HEK293T (cell line): ENCODE results near the gene TMEM47.

Source experiments
- FOXA1 ChIP-seq: fragments of 450-650 bp; IDR thresholded peaks from 2 replicates; pipeline ENCODE4 v1.6.1; 2016; ENCODE audit warnings: mild to moderate bottlenecking
- FOXM1 ChIP-seq: fragments of 450-650 bp; IDR thresholded peaks from 2 replicates; pipeline ENCODE4 v1.6.1; 2017; ENCODE audit warnings: mild to moderate bottlenecking, borderline replicate concordance
- HDGF ChIP-seq: fragments of 450-650 bp; IDR thresholded peaks from 2 replicates; pipeline ENCODE4 v1.6.1; 2017; ENCODE audit warnings: antibody characterized with exemption, borderline replicate concordance
- L3MBTL2 ChIP-seq: fragments of 450-650 bp; conservative IDR thresholded peaks from 2 replicates; pipeline ENCODE4 v1.6.1; 2016; ENCODE audit warnings: mild to moderate bottlenecking
- SUZ12 ChIP-seq: fragments of 450-650 bp; IDR thresholded peaks from 2 replicates; pipeline ENCODE4 v1.6.1; 2016; ENCODE audit warnings: mild to moderate bottlenecking
- TARDBP ChIP-seq: fragments of 450-650 bp; IDR thresholded peaks from 2 replicates; pipeline ENCODE4 v1.6.1; 2016
- TF ChIP-seq, protein P1 (sequence below): fragments of 450-650 bp; IDR thresholded peaks from 2 replicates; pipeline ENCODE4 v1.6.1; 2016

DNA sequence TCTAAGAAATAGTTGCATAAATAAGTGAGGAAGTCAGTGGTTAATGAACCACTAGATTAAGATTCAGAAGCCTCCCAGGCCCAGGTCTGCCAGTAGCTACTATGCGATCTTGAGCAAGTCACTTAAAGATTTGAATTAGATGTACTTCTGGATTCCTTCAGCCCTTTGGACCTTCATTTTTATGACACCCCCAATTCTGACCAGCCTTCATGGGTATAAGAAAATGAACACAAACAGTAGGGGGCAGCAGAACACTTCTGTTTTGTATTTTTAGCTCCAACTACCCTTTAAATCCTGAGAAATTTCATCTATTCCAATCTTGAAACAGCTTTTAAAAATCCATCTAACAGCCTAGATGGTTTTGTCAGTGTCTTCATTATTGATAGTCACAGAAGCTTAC lies 19.0 kb downstream of the TMEM47 start:
- TF ChIP-seq FOXA1 (no peak), HDGF (no peak), SUZ12 (no peak), L3MBTL2 (no peak), TARDBP (no peak), FOXM1 (no peak)
- TF ChIP-seq, protein P1, sequence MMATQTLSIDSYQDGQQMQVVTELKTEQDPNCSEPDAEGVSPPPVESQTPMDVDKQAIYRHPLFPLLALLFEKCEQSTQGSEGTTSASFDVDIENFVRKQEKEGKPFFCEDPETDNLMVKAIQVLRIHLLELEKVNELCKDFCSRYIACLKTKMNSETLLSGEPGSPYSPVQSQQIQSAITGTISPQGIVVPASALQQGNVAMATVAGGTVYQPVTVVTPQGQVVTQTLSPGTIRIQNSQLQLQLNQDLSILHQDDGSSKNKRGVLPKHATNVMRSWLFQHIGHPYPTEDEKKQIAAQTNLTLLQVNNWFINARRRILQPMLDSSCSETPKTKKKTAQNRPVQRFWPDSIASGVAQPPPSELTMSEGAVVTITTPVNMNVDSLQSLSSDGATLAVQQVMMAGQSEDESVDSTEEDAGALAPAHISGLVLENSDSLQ: no peak
